Measurements from ENCODE around the gene ZBTB46.

DNA sequence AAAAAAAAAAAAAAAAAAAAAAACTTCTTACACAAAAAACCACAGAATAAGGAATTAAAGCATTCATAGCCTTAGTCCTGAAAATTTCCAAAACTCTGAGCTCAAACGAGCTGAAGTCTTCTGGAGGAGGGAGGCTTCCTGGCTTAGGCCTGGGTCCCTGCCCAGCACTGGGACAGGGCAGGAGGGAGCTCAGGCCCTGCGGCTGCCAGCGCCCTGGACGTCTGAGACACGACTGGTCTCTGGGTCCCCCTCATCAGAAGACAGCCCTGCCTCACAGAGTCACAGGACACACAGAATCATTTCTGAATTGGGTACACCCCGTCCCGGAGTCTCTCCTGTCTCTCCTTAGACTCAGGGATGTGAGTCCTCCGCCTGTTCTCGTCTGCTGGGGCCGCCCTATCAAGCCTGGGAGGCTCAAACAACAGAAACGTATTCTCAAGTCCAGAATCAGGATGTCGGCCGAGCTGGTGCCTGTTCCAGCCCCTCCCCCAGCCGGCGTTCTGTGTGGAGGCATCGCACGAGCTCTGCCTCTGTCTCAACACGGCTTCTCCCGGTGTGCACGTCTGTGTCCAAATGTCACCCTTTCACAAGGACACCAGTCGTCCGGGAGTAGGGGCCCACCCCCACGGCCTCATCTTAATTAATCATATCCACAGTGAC, 39.4 kb downstream of the ZBTB46 start:
- TF ChIP-seq, protein P1, sequence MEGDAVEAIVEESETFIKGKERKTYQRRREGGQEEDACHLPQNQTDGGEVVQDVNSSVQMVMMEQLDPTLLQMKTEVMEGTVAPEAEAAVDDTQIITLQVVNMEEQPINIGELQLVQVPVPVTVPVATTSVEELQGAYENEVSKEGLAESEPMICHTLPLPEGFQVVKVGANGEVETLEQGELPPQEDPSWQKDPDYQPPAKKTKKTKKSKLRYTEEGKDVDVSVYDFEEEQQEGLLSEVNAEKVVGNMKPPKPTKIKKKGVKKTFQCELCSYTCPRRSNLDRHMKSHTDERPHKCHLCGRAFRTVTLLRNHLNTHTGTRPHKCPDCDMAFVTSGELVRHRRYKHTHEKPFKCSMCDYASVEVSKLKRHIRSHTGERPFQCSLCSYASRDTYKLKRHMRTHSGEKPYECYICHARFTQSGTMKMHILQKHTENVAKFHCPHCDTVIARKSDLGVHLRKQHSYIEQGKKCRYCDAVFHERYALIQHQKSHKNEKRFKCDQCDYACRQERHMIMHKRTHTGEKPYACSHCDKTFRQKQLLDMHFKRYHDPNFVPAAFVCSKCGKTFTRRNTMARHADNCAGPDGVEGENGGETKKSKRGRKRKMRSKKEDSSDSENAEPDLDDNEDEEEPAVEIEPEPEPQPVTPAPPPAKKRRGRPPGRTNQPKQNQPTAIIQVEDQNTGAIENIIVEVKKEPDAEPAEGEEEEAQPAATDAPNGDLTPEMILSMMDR (conservative IDR thresholded peaks at IDR 0.05; ENCODE audit: low read depth, low read length): no peak
- TF ChIP-seq EZH2 (IDR thresholded peaks at IDR 0.05; ENCODE audit: borderline replicate concordance, low read depth, low read length, poor library complexity, severe bottlenecking): no peak

All from A673 (cell line).